Measurements from ENCODE around the gene F2RL1.
"Not testable (repeated sequence)": the region's sequence is repeated elsewhere in the genome, so short reads cannot be mapped to it uniquely, and the experiment has no call there.

F2RL1 gene

GRCh38 chr5:76807296-76807695 lies 11.5 kb upstream of the F2RL1 start:
- TF ChIP-seq CTCF (IDR thresholded peaks at IDR 0.05) = no peak
- no peak for TF ChIP-seq ZFX (IDR thresholded peaks at IDR 0.05; ENCODE audit: borderline replicate concordance)
- H3K27ac ChIP-seq = no peak overlapping the region

- H3K27ac ChIP-seq = no peak overlapping the region
- TF ChIP-seq ZFX (IDR thresholded peaks at IDR 0.05; ENCODE audit: borderline replicate concordance) (no peak), CTCF (IDR thresholded peaks at IDR 0.05) (no peak)
Observed at GRCh38 chr5:76808141-76808691, 10.6 kb upstream of the F2RL1 start.

GRCh38 chr5:76809141-76809540 lies 9.7 kb upstream of the F2RL1 start:
- H3K27ac ChIP-seq = no peak overlapping the region
- TF ChIP-seq ZFX (IDR thresholded peaks at IDR 0.05; ENCODE audit: borderline replicate concordance) (no peak), CTCF (IDR thresholded peaks at IDR 0.05) (no peak)

- no peak overlapping the region for H3K27ac ChIP-seq
- TF ChIP-seq ZFX (IDR thresholded peaks at IDR 0.05; ENCODE audit: borderline replicate concordance) (no peak), CTCF (IDR thresholded peaks at IDR 0.05) (no peak)
Observed at GRCh38 chr5:76810236-76810635, 8.6 kb upstream of the F2RL1 start.

GRCh38 chr5:76811214-76811613 lies 7.6 kb upstream of the F2RL1 start:
- no peak overlapping the region for H3K27ac ChIP-seq
- TF ChIP-seq CTCF (IDR thresholded peaks at IDR 0.05) = no peak
- TF ChIP-seq ZFX (IDR thresholded peaks at IDR 0.05; ENCODE audit: borderline replicate concordance) = no peak

GRCh38 chr5:76812209-76812608 lies 6.6 kb upstream of the F2RL1 start:
- not testable (repeated sequence) for H3K27ac ChIP-seq

- no peak for TF ChIP-seq ZFX (IDR thresholded peaks at IDR 0.05; ENCODE audit: borderline replicate concordance)
- no peak for TF ChIP-seq CTCF (IDR thresholded peaks at IDR 0.05)
- no peak overlapping the region for H3K27ac ChIP-seq
Observed at GRCh38 chr5:76813982-76814562, 4.8 kb upstream of the F2RL1 start.
